Right lobe of liver (tissue), 4 donors: ENCODE measurements around the gene MGP.

Source experiments
- POLR2A ChIP-seq: fragments of 450-650 bp; IDR thresholded peaks from one replicate; pipeline ENCODE4 v1.6.1; 2017; ENCODE audit warnings: antibody characterized with exemption, mild to moderate bottlenecking
- TF ChIP-seq, protein P1 (sequence below), 4 donors: fragments of 200-600 bp in 3 of 4; fragments of 450-650 bp in 1 of 4; IDR thresholded peaks; one replicate each; pipeline versions ENCODE4 v1.5.1 to v1.8.0; 2016 to 2022; ENCODE audit warnings: antibody characterized with exemption in 4 of 4, mild to moderate bottlenecking in 2 of 4
- donor health status: DM: no; HTN: no; CAD: no.
- donor health status: DM: no; HTN: no; CAD: no.
- donor health status: DM: no; HTN: yes; CAD: no.

DNA sequence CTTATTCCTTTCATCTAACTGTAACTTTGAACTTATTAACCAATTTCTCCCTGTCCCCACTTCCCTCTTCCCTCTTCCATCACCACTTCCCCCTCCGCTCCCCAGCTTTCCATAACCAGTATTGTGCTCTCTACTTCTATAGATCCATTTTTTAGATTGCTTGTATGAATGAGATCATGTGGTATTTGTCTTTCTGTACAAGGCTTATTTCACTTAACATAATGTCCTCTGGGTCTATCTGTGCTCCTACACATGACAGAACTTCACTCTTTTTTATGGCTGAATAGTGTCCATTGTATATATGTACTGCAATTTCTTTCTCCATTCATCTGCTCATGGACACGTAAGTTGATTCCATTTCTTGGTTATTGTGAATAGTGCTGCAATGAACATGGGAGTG lies 38.3 kb upstream of the MGP start:
- TF ChIP-seq, protein P1, sequence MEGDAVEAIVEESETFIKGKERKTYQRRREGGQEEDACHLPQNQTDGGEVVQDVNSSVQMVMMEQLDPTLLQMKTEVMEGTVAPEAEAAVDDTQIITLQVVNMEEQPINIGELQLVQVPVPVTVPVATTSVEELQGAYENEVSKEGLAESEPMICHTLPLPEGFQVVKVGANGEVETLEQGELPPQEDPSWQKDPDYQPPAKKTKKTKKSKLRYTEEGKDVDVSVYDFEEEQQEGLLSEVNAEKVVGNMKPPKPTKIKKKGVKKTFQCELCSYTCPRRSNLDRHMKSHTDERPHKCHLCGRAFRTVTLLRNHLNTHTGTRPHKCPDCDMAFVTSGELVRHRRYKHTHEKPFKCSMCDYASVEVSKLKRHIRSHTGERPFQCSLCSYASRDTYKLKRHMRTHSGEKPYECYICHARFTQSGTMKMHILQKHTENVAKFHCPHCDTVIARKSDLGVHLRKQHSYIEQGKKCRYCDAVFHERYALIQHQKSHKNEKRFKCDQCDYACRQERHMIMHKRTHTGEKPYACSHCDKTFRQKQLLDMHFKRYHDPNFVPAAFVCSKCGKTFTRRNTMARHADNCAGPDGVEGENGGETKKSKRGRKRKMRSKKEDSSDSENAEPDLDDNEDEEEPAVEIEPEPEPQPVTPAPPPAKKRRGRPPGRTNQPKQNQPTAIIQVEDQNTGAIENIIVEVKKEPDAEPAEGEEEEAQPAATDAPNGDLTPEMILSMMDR (IDR thresholded peaks at IDR 0.05): no peak
- no peak for TF ChIP-seq POLR2A
